Uterus (tissue), 4 donors: ENCODE results near the gene CTPS2. TPM values are rescaled to one million over a fixed set of nuclear protein-coding genes. Genes with fewer than 3 reads are reported as not detected.
"Not testable (repeated sequence)": the region's sequence is repeated elsewhere in the genome, so short reads cannot be mapped to it uniquely, and the experiment has no call there.

ENCODE experiments used
- DNase-seq, 2 donors: peaks; one replicate each; pipeline ENCODE4 v3.0.0-alpha.2; 2019 to 2020
- H3K27ac ChIP-seq, 2 donors: fragments of 200-600 bp; sonication (generic); 1 replicate in 1 of 2; 2 replicates in 1 of 2; pipeline ENCODE4 v1.5.1; 2016 to 2018
- H3K27me3 ChIP-seq, 2 donors: fragments of 200-600 bp; sonication (generic); one replicate each; pipeline ENCODE4 v1.5.1; 2018 to 2019; ENCODE audit warnings: control low read depth in 1 of 2
- H3K36me3 ChIP-seq, 2 donors: fragments of 200-600 bp; sonication (generic); one replicate each; pipeline ENCODE4 v1.5.1; 2019; ENCODE audit warnings: control low read depth in 1 of 2
- H3K4me1 ChIP-seq, 2 donors: fragments of 200-600 bp; sonication (generic); one replicate each; pipeline ENCODE4 v1.5.1; 2018 to 2019; ENCODE audit warnings: control low read depth in 1 of 2
- H3K4me3 ChIP-seq, 2 donors: fragments of 200-600 bp; sonication (generic); 1 replicate in 1 of 2; 2 replicates in 1 of 2; pipeline ENCODE4 v1.5.1; 2018 to 2019; ENCODE audit warnings: mild to moderate bottlenecking in 1 of 2
- H3K9me3 ChIP-seq, 2 donors: fragments of 200-600 bp; sonication (generic); one replicate each; pipeline ENCODE4 v1.5.1; 2019; ENCODE audit warnings: control low read depth in 1 of 2
- POLR2A ChIP-seq, 2 donors: fragments of 450-650 bp; IDR thresholded peaks; one replicate each; pipeline ENCODE4 v1.6.1; 2016; ENCODE audit warnings: antibody characterized with exemption in 2 of 2, mild to moderate bottlenecking in 1 of 2, moderate library complexity in 1 of 2
- intact Hi-C: fragments of 100-400 bp; cut with DNase I; formaldehyde crosslinking; loops from one replicate; pipeline ENCODE4 v1.15.1; 2023; ENCODE audit warnings: low total_unique reads
- total RNA-seq, 4 donors: library from RNA; depleted of rRNA in 3 of 4; stranded (reverse); fragments of >200 nt in 3 of 4; gene quantifications; one replicate each; pipeline versions ENCODE4 v1.1.0 to v1.2.4, GENCODE V29; 2014 to 2023
- TF ChIP-seq, protein P1 (sequence below), 4 experiments: fragments of 200-600 bp in 2 of 4; fragments of 450-650 bp in 2 of 4; sonication (generic) in 2 of 4; IDR thresholded peaks; one replicate each; pipeline ENCODE4 v1.5.1; 2016 to 2019; ENCODE audit warnings: antibody characterized with exemption in 4 of 4, mild to moderate bottlenecking in 2 of 4, moderate library complexity in 1 of 4
- donor health status: DM: yes; HTN: yes; CAD: no.

Gene CTPS2
- total RNA-seq, 4 donors from 2014 or later = 7.1 to 48.9 (median 14.8) TPM

DNA sequence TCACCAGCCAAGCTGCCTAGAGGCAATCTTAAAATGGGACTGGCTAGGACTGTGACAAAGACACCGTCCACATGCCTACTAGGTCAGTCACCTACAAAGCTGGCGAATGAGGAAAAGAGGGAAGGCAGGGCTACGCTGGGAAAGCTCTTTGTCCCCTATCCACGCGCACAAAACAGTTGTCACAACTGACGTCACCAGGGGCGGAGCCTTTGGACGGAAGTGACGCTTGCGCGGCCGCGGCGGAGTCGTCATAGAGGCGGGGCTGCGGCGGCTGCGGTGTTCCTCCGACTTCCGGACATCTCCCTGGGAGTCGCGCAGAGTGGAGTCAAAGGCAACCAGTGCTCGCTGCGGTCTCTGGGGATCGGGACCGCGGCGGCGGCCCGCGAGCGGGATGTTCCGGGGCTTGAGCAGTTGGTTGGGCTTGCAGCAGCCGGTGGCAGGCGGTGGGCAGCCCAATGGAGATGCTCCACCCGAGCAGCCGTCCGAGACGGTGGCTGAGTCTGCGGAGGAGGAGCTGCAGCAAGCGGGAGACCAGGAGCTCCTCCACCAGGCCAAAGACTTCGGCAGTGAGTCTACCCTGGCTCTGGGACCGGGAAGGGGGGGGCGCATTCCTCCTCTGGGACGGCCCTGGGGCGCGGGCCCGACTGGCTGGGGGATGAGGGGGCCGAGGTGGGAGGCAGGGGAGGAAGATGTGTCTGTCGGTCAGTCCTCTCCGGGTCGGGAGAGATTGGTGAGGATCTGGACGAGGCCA lies 7.0 kb upstream of the CTPS2 start, which contains the start of gene SYAP1:
Gene SYAP1 (plus strand): TSS at position 279 of the 751 bp plus-strand sequence. CDS start 113 bp downstream, at position 392.
- Histone ChIP-seq H3K4me3 (peak within 1 kb of the TSS; percentile 70 to 97), H3K9me3 (no peaks in the 10 kb centered on the region), H3K27me3 (no peaks in the 10 kb centered on the region), H3K36me3 (no peaks in the 10 kb centered on the region), H3K4me1 (peaks cover 0 to 4% of the 10 kb centered on the region in 2 donors), H3K27ac (peak within 1 kb of the TSS; percentile 89 to 93)
- intact Hi-C loops = no loop called here
- peak; percentile 97 to 99 for DNase-seq
- peak; percentile 94 to 96 for TF ChIP-seq POLR2A (IDR thresholded peaks at IDR 0.05)
- TF ChIP-seq, protein P1, sequence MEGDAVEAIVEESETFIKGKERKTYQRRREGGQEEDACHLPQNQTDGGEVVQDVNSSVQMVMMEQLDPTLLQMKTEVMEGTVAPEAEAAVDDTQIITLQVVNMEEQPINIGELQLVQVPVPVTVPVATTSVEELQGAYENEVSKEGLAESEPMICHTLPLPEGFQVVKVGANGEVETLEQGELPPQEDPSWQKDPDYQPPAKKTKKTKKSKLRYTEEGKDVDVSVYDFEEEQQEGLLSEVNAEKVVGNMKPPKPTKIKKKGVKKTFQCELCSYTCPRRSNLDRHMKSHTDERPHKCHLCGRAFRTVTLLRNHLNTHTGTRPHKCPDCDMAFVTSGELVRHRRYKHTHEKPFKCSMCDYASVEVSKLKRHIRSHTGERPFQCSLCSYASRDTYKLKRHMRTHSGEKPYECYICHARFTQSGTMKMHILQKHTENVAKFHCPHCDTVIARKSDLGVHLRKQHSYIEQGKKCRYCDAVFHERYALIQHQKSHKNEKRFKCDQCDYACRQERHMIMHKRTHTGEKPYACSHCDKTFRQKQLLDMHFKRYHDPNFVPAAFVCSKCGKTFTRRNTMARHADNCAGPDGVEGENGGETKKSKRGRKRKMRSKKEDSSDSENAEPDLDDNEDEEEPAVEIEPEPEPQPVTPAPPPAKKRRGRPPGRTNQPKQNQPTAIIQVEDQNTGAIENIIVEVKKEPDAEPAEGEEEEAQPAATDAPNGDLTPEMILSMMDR (IDR thresholded peaks at IDR 0.05) = peak in 2 of 4 experiments; percentile 5 to 12

DNA sequence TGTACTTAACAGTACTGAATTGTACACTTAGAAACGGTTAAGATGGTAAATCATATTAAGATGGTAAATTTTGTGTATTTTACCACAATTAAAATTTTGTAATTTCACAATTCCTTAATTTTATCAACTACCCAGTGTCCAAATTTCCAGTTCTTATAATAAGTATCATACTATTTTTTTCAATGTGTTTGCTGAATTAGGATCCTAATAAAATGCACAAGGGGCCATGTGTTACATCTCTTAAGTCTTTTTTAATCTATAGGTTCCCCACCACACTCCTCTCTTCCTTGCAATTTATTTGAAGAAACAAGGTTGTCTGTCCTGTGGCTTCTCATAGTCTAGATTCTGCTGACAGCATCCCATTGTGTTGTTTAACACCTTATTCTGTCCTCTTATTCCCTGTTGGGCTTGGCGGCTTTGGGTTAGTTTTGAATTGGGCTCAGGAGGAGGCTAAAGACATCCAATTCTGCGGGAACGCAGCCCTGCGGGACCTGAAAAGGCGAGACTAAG lies 6.4 kb upstream of the CTPS2 start:
- Histone ChIP-seq H3K4me3 (peak overlapping the region; percentile 70 to 97), H3K36me3 (no peaks in the 10 kb centered on the region), H3K27ac (peak overlapping the region; percentile 89 to 93), H3K27me3 (no peaks in the 10 kb centered on the region), H3K9me3 (no peaks in the 10 kb centered on the region), H3K4me1 (peaks cover 0 to 4% of the 10 kb centered on the region in 2 donors)
- TF ChIP-seq, protein P1 (IDR thresholded peaks at IDR 0.05) = no peak
- TF ChIP-seq POLR2A (IDR thresholded peaks at IDR 0.05) = no peak
- no peak for DNase-seq
- intact Hi-C loops = no loop called here

DNA sequence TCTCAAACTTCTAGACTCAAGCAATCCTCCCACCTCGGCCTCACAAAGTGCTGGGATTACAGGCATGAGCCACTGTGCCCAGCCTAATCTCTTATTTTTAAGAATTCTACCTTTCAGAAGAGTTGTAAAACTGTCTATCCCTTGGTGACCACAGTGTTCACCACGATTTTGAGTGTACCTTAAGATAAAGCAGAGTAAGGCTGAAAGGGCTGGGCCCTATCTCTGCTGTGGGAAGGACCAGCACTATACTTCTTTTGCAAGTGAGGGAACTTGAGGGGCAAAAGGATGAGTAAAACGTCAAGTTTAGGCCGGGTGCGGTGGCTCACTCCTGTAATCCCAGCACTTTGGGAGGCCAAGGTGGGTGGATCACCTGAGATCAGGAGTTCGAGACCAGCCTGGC lies 4.0 kb upstream of the CTPS2 start:
- H3K27me3 ChIP-seq, intact Hi-C loops, DNase-seq, H3K9me3 ChIP-seq, H3K4me1 ChIP-seq, H3K4me3 ChIP-seq, H3K36me3 ChIP-seq, H3K27ac ChIP-seq: not testable (repeated sequence)

DNA sequence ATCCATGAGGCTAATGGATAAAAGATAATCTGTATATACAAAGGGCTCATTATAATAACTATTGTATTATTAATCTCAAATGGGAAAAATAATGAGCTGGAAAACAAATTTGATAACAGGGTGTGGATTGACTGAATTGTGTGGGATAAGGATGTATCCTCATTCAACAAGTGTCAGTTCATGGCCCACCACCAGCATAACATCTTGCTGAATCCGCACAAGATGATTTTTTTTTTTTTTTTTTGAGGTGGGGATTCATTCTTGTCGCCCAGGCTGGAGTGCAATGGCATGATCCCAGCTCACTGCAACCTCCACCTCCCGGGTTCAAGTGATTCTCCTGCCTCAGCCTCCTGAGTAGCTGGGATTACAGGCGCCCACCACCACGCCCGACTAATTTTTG lies 3.2 kb upstream of the CTPS2 start:
- H3K36me3 ChIP-seq, H3K4me3 ChIP-seq, intact Hi-C loops, H3K9me3 ChIP-seq, H3K27me3 ChIP-seq, DNase-seq, H3K4me1 ChIP-seq, H3K27ac ChIP-seq: not testable (repeated sequence)

DNA sequence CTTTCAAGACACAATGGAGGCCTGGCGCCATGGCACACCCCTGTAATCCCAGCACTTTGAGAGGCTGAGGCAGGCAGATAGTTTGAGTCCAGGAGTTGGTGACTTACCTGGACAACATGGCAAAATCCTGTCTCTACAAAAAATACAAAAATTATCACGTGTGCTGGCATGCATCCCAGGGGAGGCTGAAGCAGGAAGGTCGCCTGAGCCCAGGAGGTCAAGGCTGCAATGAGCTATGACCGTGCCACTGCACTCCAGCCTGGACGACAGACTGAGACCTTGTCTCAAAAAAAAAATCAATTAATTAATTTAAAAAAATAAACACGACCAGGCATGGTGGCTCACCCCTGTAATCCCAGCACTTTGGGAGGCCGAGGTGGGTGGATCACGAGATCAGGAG lies 2.0 kb upstream of the CTPS2 start:
- no peak overlapping the region for H3K27ac ChIP-seq
- no peaks in the 10 kb centered on the region for H3K4me1 ChIP-seq
- no peaks in the 10 kb centered on the region for H3K36me3 ChIP-seq
- no peak for TF ChIP-seq POLR2A (IDR thresholded peaks at IDR 0.05)
- TF ChIP-seq, protein P1 (IDR thresholded peaks at IDR 0.05) = no peak
- H3K4me3 ChIP-seq = no peak overlapping the region
- DNase-seq = no peak
- intact Hi-C loops = no loop called here
- H3K9me3 ChIP-seq = no peaks in the 10 kb centered on the region
- no peaks in the 10 kb centered on the region for H3K27me3 ChIP-seq

DNA sequence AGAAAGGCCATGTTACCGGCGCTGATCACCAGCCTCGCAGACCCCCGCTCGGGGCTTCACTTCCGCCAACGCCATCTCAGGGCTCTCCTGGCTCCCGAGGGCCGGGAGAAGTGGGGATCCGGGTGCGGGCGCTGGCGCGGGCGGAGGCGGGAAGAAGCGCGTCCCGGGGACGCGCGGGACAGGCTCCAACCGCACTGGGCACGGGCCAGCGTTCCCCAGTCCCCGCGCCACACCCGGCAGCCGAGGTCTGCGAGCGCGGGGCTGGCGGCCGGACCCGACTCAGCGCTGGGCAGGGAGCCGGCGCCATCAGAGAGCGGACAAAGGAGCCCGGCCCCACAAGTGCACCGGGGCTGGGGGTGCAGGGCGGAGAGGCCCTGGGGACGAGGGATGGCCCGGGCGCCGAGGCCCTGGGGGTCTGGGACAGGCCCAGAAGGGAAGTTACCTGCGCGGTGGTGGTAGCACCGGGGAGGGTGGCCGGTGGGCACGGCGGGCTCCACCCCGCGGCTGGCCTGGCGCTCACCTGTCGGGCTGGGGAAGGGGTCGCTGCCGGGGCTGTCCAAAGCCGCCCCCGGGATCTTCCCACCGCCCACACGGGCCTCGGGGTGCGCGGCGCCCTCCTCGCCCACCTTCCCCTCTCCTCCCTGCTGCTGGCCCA lies 449 bp downstream of the CTPS2 start:
- no peaks in the 10 kb centered on the region for H3K9me3 ChIP-seq
- peak overlapping the region; percentile 81 to 91 for H3K27ac ChIP-seq
- DNase-seq = peak in 1 of 2 donors; percentile 19
- no peak for TF ChIP-seq POLR2A (IDR thresholded peaks at IDR 0.05)
- TF ChIP-seq, protein P1 (IDR thresholded peaks at IDR 0.05) = no peak
- H3K36me3 ChIP-seq = no peaks in the 10 kb centered on the region
- H3K27me3 ChIP-seq = no peaks in the 10 kb centered on the region
- intact Hi-C loops = no loop called here
- H3K4me3 ChIP-seq = peak overlapping the region; percentile 22 to 72
- H3K4me1 ChIP-seq = no peaks in the 10 kb centered on the region
